CD4-positive, alpha-beta memory T cell (primary cell): Measurements from ENCODE around the gene KIF26B. TPM values are rescaled to one million over a fixed set of nuclear protein-coding genes. Genes with fewer than 3 reads are reported as not detected.
A peak's percentile ranks its signal among the peaks of the same experiment; 100 is the strongest.
"Not testable (repeated sequence)": the region's sequence is repeated elsewhere in the genome, so short reads cannot be mapped to it uniquely, and the experiment has no call there.

ENCODE experiments used
- CTCF ChIA-PET: fragments of 350-600 bp; sonication (Branson Sonifier 250); formaldehyde crosslinking; loops from one replicate; lab custom pipeline; 2021; ENCODE audit warnings: inconsistent platforms; ENCODE audit not compliant: partially characterized antibody; lab: Charles Lee
- POLR2A ChIA-PET: fragments of 350-600 bp; sonication (Branson Sonifier 250); formaldehyde crosslinking; loops from one replicate; lab custom pipeline; 2021; ENCODE audit not compliant: partially characterized antibody; lab: Charles Lee
- DNase-seq, 5 donors: peaks; one replicate each; pipeline versions ENCODE4 v3.0.0 to v3.0.0-alpha.2; 2020 to 2022; ENCODE audit warnings: mixed read lengths in 1 of 5
- H3K27ac ChIP-seq: one replicate; pipeline ENCODE4 v1.7.0; 2013; ENCODE audit warnings: low read depth, low read length
- H3K27me3 ChIP-seq: 2 replicates; pipeline ENCODE4 v1.7.0; 2013; ENCODE audit warnings: mild to moderate bottlenecking, low read length, moderate library complexity; ENCODE audit not compliant: insufficient read depth
- H3K36me3 ChIP-seq: 2 replicates; pipeline ENCODE4 v1.7.0; 2013; ENCODE audit warnings: mild to moderate bottlenecking, low read length, moderate library complexity; ENCODE audit not compliant: insufficient read depth
- H3K4me1 ChIP-seq: 2 replicates; pipeline ENCODE4 v1.7.0; 2013; ENCODE audit warnings: mild to moderate bottlenecking, low read length, moderate library complexity; ENCODE audit not compliant: insufficient read depth
- H3K4me3 ChIP-seq, 2 donors: one replicate each; pipeline ENCODE4 v1.7.0; 2013; ENCODE audit warnings: low read length in 2 of 2, mild to moderate bottlenecking in 1 of 2
- H3K9me3 ChIP-seq, 2 donors: one replicate each; pipeline ENCODE4 v1.7.0; 2013; ENCODE audit warnings: low read length in 2 of 2, control low read depth in 1 of 2; ENCODE audit not compliant: control insufficient read depth in 1 of 2
- H3K27ac Mint-ChIP-seq, 7 donors: one replicate each; pipeline ENCODE4 v1.8.0; 2020 to 2021; ENCODE audit warnings: mixed read lengths in 7 of 7, mild to moderate bottlenecking in 6 of 7, inconsistent platforms in 3 of 7, moderate library complexity in 3 of 7
- H3K27me3 Mint-ChIP-seq, 2 donors: one replicate each; pipeline ENCODE4 v1.8.0; 2020 to 2021; ENCODE audit warnings: mixed read lengths in 2 of 2
- H3K36me3 Mint-ChIP-seq, 2 donors: one replicate each; pipeline ENCODE4 v1.8.0; 2020 to 2021; ENCODE audit warnings: mixed read lengths in 2 of 2, inconsistent platforms in 1 of 2, mild to moderate bottlenecking in 1 of 2
- H3K4me1 Mint-ChIP-seq, 4 donors: one replicate each; pipeline ENCODE4 v1.8.0; 2020 to 2021; ENCODE audit warnings: mixed read lengths in 4 of 4, mild to moderate bottlenecking in 1 of 4
- H3K4me3 Mint-ChIP-seq, 8 donors: one replicate each; pipeline ENCODE4 v1.8.0; 2020 to 2021; ENCODE audit warnings: mixed read lengths in 8 of 8, mild to moderate bottlenecking in 7 of 8, moderate library complexity in 6 of 8, inconsistent platforms in 3 of 8
- H3K9me3 Mint-ChIP-seq, 8 donors: one replicate each; pipeline ENCODE4 v1.8.0; 2020 to 2021; ENCODE audit warnings: mixed read lengths in 8 of 8, mild to moderate bottlenecking in 5 of 8, inconsistent platforms in 3 of 8, moderate library complexity in 1 of 8
- intact Hi-C: fragments of 100-400 bp; cut with micrococcal nuclease; formaldehyde crosslinking; loops from one replicate; pipeline ENCODE4 v1.15.1; 2023
- polyA plus RNA-seq, 2 donors: library from polyadenylated mRNA; unstranded; fragments of 300-500 nt; fragmentation: Illumina TruSeq; gene quantifications; one replicate each; pipeline ENCODE4 v1.2.3, GENCODE V29; 2021
- total RNA-seq, 2 experiments: library from RNA; stranded (reverse); gene quantifications; one replicate each; pipeline ENCODE4 v1.2.3, GENCODE V29; 2021

The KIF26B gene
- total and polyA plus RNA-seq, 4 experiments from 2014 or later: 0.10 TPM; not detected in 3

GRCh38 chr1:245330951-245331350 lies 176.2 kb downstream of the KIF26B start:
- Histone ChIP-seq H3K4me3 (no peak overlapping the region), H3K36me3 (no peaks in the 10 kb centered on the region), H3K27ac (no peak overlapping the region), H3K9me3 (no peaks in the 10 kb centered on the region), H3K4me1 (no peaks in the 10 kb centered on the region), H3K27me3 (no peaks in the 10 kb centered on the region)
- POLR2A ChIA-PET: no interaction called here
- Mint-ChIP-seq H3K36me3 (no peaks in the 10 kb centered on the region), H3K27ac (no peak overlapping the region), H3K9me3 (peaks cover 0 to 3% (median 0%) of the 10 kb centered on the region in 8 donors), H3K4me3 (no peak overlapping the region), H3K4me1 (no peaks in the 10 kb centered on the region), H3K27me3 (peaks cover 0 to 9% of the 10 kb centered on the region in 2 donors)
- intact Hi-C loops: no loop called here
- CTCF ChIA-PET: no interaction called here
- no peak for DNase-seq

GRCh38 chr1:245332085-245332484 lies 177.3 kb downstream of the KIF26B start:
- no peak overlapping the region for H3K27ac ChIP-seq
- Mint-ChIP-seq H3K27ac (no peak overlapping the region), H3K27me3 (peaks cover 4 to 13% of the 10 kb centered on the region in 2 donors), H3K4me3 (no peak overlapping the region), H3K9me3 (peaks cover 0 to 3% (median 0%) of the 10 kb centered on the region in 8 donors), H3K4me1 (peaks cover 0 to 5% (median 0%) of the 10 kb centered on the region in 4 donors), H3K36me3 (no peaks in the 10 kb centered on the region)
- POLR2A ChIA-PET: no interaction called here
- H3K27me3 ChIP-seq: no peaks in the 10 kb centered on the region
- H3K4me1 ChIP-seq: no peaks in the 10 kb centered on the region
- intact Hi-C loops: no loop called here
- DNase-seq: no peak
- no peak overlapping the region for H3K4me3 ChIP-seq
- CTCF ChIA-PET: no interaction called here
- no peaks in the 10 kb centered on the region for H3K36me3 ChIP-seq
- no peaks in the 10 kb centered on the region for H3K9me3 ChIP-seq

- Histone ChIP-seq H3K4me1 (no peaks in the 10 kb centered on the region), H3K4me3 (no peak overlapping the region), H3K9me3 (no peaks in the 10 kb centered on the region), H3K27ac (no peak overlapping the region), H3K27me3 (no peaks in the 10 kb centered on the region), H3K36me3 (no peaks in the 10 kb centered on the region)
- DNase-seq: no peak
- Mint-ChIP-seq H3K9me3 (peaks cover 0 to 3% (median 0%) of the 10 kb centered on the region in 8 donors), H3K27ac (no peak overlapping the region), H3K4me1 (peaks cover 0 to 5% (median 0%) of the 10 kb centered on the region in 4 donors), H3K4me3 (no peak overlapping the region), H3K36me3 (no peaks in the 10 kb centered on the region), H3K27me3 (peaks cover 4 to 13% of the 10 kb centered on the region in 2 donors)
- intact Hi-C loops: no loop called here
- ChIA-PET CTCF (no interaction called here), POLR2A (no interaction called here)
Measured at GRCh38 chr1:245332513-245332912, 177.7 kb downstream of the KIF26B start.

- Mint-ChIP-seq H3K4me3 (no peak overlapping the region), H3K4me1 (peaks cover 0 to 5% (median 2%) of the 10 kb centered on the region in 4 donors), H3K27ac (no peak overlapping the region), H3K36me3 (no peaks in the 10 kb centered on the region), H3K27me3 (peaks cover 4 to 9% of the 10 kb centered on the region in 2 donors), H3K9me3 (peaks cover 0 to 2% (median 0%) of the 10 kb centered on the region in 8 donors)
- POLR2A ChIA-PET: no interaction called here
- Histone ChIP-seq H3K4me3 (no peak overlapping the region), H3K36me3 (no peaks in the 10 kb centered on the region), H3K27ac (no peak overlapping the region), H3K27me3 (no peaks in the 10 kb centered on the region), H3K4me1 (no peaks in the 10 kb centered on the region), H3K9me3 (no peaks in the 10 kb centered on the region)
- no peak for DNase-seq
- CTCF ChIA-PET: no interaction called here
- intact Hi-C loops: no loop called here
Measured at GRCh38 chr1:245334235-245334634, 179.4 kb downstream of the KIF26B start.

GRCh38 chr1:245334827-245335490 lies 180.2 kb downstream of the KIF26B start:
- H3K4me1 Mint-ChIP-seq: peaks cover 0 to 5% (median 2%) of the 10 kb centered on the region in 4 donors
- no peak overlapping the region for H3K4me3 Mint-ChIP-seq
- DNase-seq: no peak
- Histone ChIP-seq H3K27me3 (no peaks in the 10 kb centered on the region), H3K4me3 (no peak overlapping the region), H3K27ac (no peak overlapping the region), H3K9me3 (no peaks in the 10 kb centered on the region), H3K4me1 (no peaks in the 10 kb centered on the region), H3K36me3 (no peaks in the 10 kb centered on the region)
- H3K27me3 Mint-ChIP-seq: peaks cover 4 to 9% of the 10 kb centered on the region in 2 donors
- peaks cover 0 to 2% (median 0%) of the 10 kb centered on the region in 8 donors for H3K9me3 Mint-ChIP-seq
- no peaks in the 10 kb centered on the region for H3K36me3 Mint-ChIP-seq
- ChIA-PET POLR2A (no interaction called here), CTCF (no interaction called here)
- peak overlapping the region in 1 of 7 donors; percentile 38 for H3K27ac Mint-ChIP-seq
- intact Hi-C loops: no loop called here

- H3K4me1 ChIP-seq, H3K9me3 ChIP-seq, intact Hi-C loops, H3K27me3 ChIP-seq, H3K9me3 Mint-ChIP-seq, H3K27ac ChIP-seq, H3K36me3 Mint-ChIP-seq, H3K27me3 Mint-ChIP-seq, H3K4me1 Mint-ChIP-seq, POLR2A ChIA-PET, H3K27ac Mint-ChIP-seq, H3K36me3 ChIP-seq, H3K4me3 Mint-ChIP-seq, CTCF ChIA-PET, H3K4me3 ChIP-seq, DNase-seq: not testable (repeated sequence)
Measured at GRCh38 chr1:245335684-245336083, 180.9 kb downstream of the KIF26B start.

- no peaks in the 10 kb centered on the region for H3K9me3 Mint-ChIP-seq
- Histone ChIP-seq H3K27me3 (no peaks in the 10 kb centered on the region), H3K4me3 (no peak overlapping the region), H3K27ac (no peak overlapping the region), H3K9me3 (no peaks in the 10 kb centered on the region), H3K36me3 (no peaks in the 10 kb centered on the region), H3K4me1 (no peaks in the 10 kb centered on the region)
- intact Hi-C loops: no loop called here
- H3K36me3 Mint-ChIP-seq: no peaks in the 10 kb centered on the region
- no peak for DNase-seq
- POLR2A ChIA-PET: no interaction called here
- no peak overlapping the region for H3K27ac Mint-ChIP-seq
- H3K27me3 Mint-ChIP-seq: peaks cover 4 to 9% of the 10 kb centered on the region in 2 donors
- CTCF ChIA-PET: no interaction called here
- H3K4me1 Mint-ChIP-seq: peaks cover 0 to 5% (median 2%) of the 10 kb centered on the region in 4 donors
- no peak overlapping the region for H3K4me3 Mint-ChIP-seq
Measured at GRCh38 chr1:245336149-245336983, 181.6 kb downstream of the KIF26B start.
